HG03066 (cell line): ENCODE data around the gene CTNNA2.

Source experiments
- ATAC-seq: cut with Tn5 transposase; IDR thresholded peaks from one replicate; pipeline ENCODE4 v1.9.1; 2021; ENCODE audit warnings: low read depth; ENCODE audit not compliant: unreplicated experiment

CTNNA2 gene

GRCh38 chr2:79700651-79701050, 187.8 kb downstream of the CTNNA2 start:
- ATAC-seq = no peak

- ATAC-seq = no peak
Observed at GRCh38 chr2:79702905-79703304, 190.1 kb downstream of the CTNNA2 start.

DNA sequence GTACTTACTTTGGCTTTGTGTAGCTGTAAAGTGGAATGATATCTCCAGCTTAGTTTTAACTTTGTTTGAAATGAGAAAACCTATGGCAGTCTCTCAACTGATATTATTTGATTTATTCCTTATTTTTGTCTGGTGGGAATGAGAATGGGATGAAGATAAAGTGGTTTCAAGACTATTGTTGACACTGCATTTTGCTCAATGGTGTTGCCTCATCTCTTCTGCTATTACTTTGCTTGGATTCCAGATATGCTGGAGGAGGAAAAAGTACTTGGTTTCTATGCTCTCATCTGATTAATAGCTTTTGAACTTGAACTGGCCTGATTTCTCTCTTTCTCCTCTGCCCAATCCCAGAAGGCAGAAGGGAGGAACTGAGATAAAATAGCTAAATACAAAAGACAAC, 198.2 kb downstream of the CTNNA2 start:
- ATAC-seq = no peak

DNA sequence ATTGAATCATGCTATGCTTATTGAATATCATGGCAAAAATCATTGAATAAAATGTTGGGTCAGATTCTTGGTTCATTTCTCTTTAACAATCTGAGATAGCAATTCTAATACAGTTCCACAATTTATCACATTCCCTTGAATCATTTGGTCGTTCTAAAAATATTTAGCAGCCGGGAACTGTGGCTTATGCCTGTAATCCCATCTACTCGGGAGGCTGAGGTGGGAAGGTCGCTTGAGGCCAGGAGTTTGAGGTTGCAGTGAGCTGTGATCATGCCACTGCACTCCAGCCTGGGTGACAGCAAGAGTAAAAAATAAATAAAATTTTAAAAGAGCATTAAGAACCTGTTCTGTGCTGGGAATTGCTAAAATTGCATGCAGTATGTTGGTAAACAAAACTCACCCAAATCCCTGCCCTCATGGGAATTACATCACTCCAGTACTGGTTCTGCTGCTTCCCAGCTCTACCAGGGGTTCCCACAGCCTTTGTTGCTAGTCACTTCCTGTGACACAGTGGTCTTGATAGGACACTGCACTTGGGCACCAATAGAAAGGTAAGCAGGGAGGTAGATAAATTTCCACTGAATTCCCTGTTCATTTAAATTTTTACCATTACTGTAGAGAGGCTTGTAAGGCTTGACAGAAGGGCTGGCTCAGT, 200.4 kb downstream of the CTNNA2 start:
- no peak for ATAC-seq

- ATAC-seq = no peak
Observed at GRCh38 chr2:79714283-79714682, 201.4 kb downstream of the CTNNA2 start.

DNA sequence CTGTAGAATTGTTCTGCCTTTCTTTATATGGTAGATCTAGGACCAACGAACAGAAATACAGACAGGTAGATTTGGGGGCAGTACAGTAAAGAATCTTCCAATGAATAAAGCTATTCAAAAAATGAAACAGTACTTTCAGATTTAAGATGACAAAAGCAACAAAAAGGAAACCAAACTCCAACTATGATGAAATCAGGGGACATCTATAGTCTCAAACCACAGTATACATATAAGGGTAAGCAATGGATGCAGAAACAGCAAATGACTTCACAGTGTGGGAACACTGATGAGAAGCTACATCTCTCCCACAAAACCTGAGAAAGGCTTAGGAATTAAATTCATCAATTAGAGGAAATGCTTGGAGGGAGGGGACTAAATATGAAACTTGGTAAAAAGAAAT, 202.5 kb downstream of the CTNNA2 start:
- no peak for ATAC-seq

- ATAC-seq = no peak
Observed at GRCh38 chr2:79716266-79716665, 203.4 kb downstream of the CTNNA2 start.

DNA sequence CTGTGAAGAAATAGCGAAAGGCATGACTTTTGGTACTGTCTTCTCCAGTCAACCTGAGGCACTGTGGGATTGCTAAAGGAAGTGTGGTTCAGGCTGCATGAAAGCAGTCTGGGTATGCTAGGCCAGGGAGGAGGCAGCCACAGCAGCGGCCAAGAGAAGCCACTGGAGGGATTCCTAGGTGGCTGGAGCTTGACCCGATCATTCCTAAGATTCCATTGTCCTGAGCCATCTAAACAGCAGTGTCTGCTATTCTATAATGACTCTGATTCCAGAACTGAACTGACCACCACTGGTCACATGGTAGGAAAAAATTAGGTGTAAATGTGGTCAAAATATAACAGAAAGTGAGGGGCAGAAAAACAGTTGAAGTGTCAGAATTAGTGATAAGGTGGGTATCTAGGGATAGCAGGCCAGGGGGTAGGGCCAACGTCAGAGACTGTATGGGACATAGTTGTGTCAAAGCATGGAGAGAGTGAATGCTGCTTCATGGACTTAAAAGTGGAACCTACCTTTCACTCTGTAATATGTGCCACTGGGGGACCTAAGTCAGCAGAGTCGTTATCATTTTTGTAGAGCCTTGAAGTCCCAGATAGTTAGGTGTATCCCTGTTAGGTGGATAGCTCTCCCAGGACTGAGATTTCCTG, 204.6 kb downstream of the CTNNA2 start:
- ATAC-seq = no peak

GRCh38 chr2:79721061-79721460, 208.2 kb downstream of the CTNNA2 start:
- no peak for ATAC-seq

- ATAC-seq = no peak
Observed at GRCh38 chr2:79721966-79722365, 209.1 kb downstream of the CTNNA2 start.

GRCh38 chr2:79723830-79724229, 211.0 kb downstream of the CTNNA2 start:
- ATAC-seq = no peak

GRCh38 chr2:79729532-79729931, 216.7 kb downstream of the CTNNA2 start:
- no peak for ATAC-seq

- no peak for ATAC-seq
Observed at GRCh38 chr2:79734518-79734917, 221.7 kb downstream of the CTNNA2 start.

DNA sequence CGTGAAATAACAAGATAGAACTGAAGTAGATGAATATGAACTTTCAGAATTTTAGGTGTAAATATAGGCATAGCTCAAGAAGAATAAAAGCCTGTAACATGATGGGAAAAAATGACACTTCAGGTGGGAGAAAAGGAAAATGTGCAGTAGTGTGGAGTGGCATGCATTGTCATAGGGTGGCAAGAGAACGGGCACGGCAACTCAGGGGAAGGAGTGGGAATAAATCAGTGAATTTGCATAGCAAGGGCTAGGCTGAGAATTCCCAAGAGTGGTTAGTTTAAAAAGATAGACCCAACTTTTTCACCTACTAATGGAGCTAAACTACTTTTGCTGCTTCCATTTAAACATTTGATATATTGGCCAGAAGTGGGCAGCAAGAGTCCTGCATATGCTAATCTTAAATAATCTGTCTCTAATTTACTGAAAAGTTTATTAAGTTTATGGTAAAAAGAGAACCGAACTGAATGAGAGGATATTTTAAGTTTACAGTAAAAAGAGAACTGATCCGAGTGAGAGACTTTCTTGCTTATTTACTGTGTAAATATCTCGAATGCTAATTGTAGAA, 228.1 kb downstream of the CTNNA2 start:
- ATAC-seq = no peak

- ATAC-seq = no peak
Observed at GRCh38 chr2:79750321-79750720, 237.5 kb downstream of the CTNNA2 start.

- ATAC-seq = no peak
Observed at GRCh38 chr2:79757526-79757925, 244.7 kb downstream of the CTNNA2 start.

DNA sequence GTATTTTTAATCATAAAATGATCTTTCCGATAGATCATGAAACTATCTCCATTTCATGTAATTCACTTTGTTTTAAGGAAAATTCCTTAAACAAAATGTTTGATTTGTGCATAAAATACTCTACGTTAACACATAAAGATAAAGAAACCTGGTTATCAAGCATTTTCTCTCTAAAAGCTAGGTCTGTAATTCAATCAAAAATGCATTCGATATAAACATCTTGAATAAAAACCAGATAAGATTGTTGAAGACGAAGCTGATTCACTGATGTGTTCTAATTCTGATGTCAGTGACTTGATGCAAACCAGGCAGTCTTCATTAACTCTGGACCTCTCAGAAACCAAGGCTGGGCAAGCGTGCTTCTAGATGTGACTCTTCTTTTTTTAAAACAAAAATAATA, 245.2 kb downstream of the CTNNA2 start:
- ATAC-seq = no peak

- no peak for ATAC-seq
Observed at GRCh38 chr2:79758749-79759282, 246.0 kb downstream of the CTNNA2 start.

- ATAC-seq = no peak
Observed at GRCh38 chr2:79770926-79771325, 258.1 kb downstream of the CTNNA2 start.

GRCh38 chr2:79771493-79771892, 258.6 kb downstream of the CTNNA2 start:
- no peak for ATAC-seq

GRCh38 chr2:79774016-79774415, 261.2 kb downstream of the CTNNA2 start:
- ATAC-seq = no peak

- no peak for ATAC-seq
Observed at GRCh38 chr2:79776461-79776860, 263.6 kb downstream of the CTNNA2 start.
